Measurements from ENCODE around the gene CTIF.

DNA sequence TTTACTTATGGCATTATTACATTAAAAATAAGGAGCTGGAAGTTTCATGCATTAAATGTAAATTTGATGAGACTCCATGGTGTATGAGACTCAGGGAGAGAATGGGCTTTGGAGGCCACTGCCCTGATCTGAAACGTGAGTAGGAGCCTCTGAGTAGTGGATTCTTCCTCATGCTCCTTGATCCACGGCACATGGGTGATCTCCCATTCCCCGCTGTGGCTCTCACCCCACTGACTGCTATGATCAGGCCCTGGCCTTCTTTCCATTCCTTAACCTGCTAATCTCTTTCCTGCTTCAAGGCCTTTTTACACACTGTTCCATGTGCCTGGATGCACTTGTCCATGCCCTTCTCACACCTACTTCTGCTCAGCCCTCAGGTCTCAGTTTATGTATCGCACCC, 343.5 kb downstream of the CTIF start:
- TF ChIP-seq, protein P1, sequence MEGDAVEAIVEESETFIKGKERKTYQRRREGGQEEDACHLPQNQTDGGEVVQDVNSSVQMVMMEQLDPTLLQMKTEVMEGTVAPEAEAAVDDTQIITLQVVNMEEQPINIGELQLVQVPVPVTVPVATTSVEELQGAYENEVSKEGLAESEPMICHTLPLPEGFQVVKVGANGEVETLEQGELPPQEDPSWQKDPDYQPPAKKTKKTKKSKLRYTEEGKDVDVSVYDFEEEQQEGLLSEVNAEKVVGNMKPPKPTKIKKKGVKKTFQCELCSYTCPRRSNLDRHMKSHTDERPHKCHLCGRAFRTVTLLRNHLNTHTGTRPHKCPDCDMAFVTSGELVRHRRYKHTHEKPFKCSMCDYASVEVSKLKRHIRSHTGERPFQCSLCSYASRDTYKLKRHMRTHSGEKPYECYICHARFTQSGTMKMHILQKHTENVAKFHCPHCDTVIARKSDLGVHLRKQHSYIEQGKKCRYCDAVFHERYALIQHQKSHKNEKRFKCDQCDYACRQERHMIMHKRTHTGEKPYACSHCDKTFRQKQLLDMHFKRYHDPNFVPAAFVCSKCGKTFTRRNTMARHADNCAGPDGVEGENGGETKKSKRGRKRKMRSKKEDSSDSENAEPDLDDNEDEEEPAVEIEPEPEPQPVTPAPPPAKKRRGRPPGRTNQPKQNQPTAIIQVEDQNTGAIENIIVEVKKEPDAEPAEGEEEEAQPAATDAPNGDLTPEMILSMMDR (IDR thresholded peaks at IDR 0.05): no peak
- no peak for TF ChIP-seq POLR2A (IDR thresholded peaks at IDR 0.05)

Measured in heart left ventricle (tissue), 13 donors.